ENCODE results near the gene CEP57.
A peak's percentile ranks its signal among the peaks of the same experiment; 100 is the strongest.

CEP57 gene

GRCh38 chr11:95790123-95790932 lies at the start of gene CEP57:
TSS of gene CEP57 (plus strand) at chr11:95790498. CDS start at chr11:95790699, 201 bp downstream.
- DNase-seq (ENCODE audit: low read depth), result peak; percentile 99
- peak within 1 kb of the TSS; percentile 97 for H3K4me3 ChIP-seq (ENCODE audit: low read length)
- TF ChIP-seq CTCF (IDR thresholded peaks at IDR 0.05; ENCODE audit: insufficient read depth, low read depth, low read length, missing control alignments), result no peak

GRCh38 chr11:95750101-95750500 lies 40.2 kb upstream of the CEP57 start:
- DNase-seq (ENCODE audit: low read depth), result no peak
- TF ChIP-seq CTCF (IDR thresholded peaks at IDR 0.05; ENCODE audit: insufficient read depth, low read depth, low read length, missing control alignments), result no peak
- no peak overlapping the region for H3K4me3 ChIP-seq (ENCODE audit: low read length)

- DNase-seq (ENCODE audit: low read depth), result no peak
- H3K4me3 ChIP-seq (ENCODE audit: low read length), result no peak overlapping the region
- no peak for TF ChIP-seq CTCF (IDR thresholded peaks at IDR 0.05; ENCODE audit: insufficient read depth, low read depth, low read length, missing control alignments)
Measured at GRCh38 chr11:95751515-95751914, 38.8 kb upstream of the CEP57 start.

GRCh38 chr11:95760941-95761340 lies 29.4 kb upstream of the CEP57 start:
- H3K4me3 ChIP-seq (ENCODE audit: low read length), result no peak overlapping the region
- no peak for TF ChIP-seq CTCF (IDR thresholded peaks at IDR 0.05; ENCODE audit: insufficient read depth, low read depth, low read length, missing control alignments)
- no peak for DNase-seq (ENCODE audit: low read depth)

- TF ChIP-seq CTCF (IDR thresholded peaks at IDR 0.05; ENCODE audit: insufficient read depth, low read depth, low read length, missing control alignments), result no peak
- no peak for DNase-seq (ENCODE audit: low read depth)
- H3K4me3 ChIP-seq (ENCODE audit: low read length), result no peak overlapping the region
Measured at GRCh38 chr11:95762534-95762933, 27.8 kb upstream of the CEP57 start.

- no peak overlapping the region for H3K4me3 ChIP-seq (ENCODE audit: low read length)
- TF ChIP-seq CTCF (IDR thresholded peaks at IDR 0.05; ENCODE audit: insufficient read depth, low read depth, low read length, missing control alignments), result peak; percentile 44
- DNase-seq (ENCODE audit: low read depth), result peak; percentile 60
Measured at GRCh38 chr11:95764267-95764898, 25.9 kb upstream of the CEP57 start.

Measured in epithelial cell of esophagus (primary cell).